MM.1S (cell line): ENCODE results near the gene ICAM1.

Experiments used
- EZH2 ChIP-seq: fragments of 300-600 bp; sonication (generic); optimal IDR thresholded peaks from 2 replicates; pipeline ENCODE3; 2017; ENCODE audit warnings: low read depth, mild to moderate bottlenecking, antibody characterized with exemption, low read length, mixed read lengths
- EZH2phosphoT487 ChIP-seq: fragments of 300-600 bp; sonication (generic); IDR thresholded peaks from 2 replicates; pipeline ENCODE4 v1.6.1; 2018; ENCODE audit warnings: antibody characterized with exemption, low read length
- TF ChIP-seq, protein P1 (sequence below): fragments of 300-600 bp; sonication (generic); IDR thresholded peaks from 2 replicates; pipeline ENCODE4 v1.5.1; 2016; ENCODE audit warnings: antibody characterized with exemption, low read length, mixed read lengths

DNA sequence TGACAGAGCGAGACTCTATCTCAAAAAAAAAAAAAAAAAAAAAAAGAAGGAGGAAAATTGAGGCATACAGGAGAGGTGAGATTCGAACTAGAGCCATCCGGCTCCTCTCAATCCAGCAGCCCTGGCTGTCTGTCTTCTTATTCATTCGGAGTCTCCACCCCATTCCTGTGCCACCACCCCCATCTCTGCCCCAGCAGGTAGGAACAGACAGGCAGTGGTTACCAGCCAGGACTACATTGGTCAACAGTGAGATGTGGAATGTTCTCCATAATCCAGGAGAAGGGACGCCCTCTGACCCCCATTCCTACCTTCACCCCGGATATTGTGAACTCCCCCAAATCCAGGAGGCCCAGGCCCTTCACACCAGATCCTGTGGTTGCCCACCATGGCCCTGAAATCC, 33.2 kb upstream of the ICAM1 start:
- TF ChIP-seq EZH2phosphoT487 (no peak), EZH2 (no peak)
- TF ChIP-seq, protein P1, sequence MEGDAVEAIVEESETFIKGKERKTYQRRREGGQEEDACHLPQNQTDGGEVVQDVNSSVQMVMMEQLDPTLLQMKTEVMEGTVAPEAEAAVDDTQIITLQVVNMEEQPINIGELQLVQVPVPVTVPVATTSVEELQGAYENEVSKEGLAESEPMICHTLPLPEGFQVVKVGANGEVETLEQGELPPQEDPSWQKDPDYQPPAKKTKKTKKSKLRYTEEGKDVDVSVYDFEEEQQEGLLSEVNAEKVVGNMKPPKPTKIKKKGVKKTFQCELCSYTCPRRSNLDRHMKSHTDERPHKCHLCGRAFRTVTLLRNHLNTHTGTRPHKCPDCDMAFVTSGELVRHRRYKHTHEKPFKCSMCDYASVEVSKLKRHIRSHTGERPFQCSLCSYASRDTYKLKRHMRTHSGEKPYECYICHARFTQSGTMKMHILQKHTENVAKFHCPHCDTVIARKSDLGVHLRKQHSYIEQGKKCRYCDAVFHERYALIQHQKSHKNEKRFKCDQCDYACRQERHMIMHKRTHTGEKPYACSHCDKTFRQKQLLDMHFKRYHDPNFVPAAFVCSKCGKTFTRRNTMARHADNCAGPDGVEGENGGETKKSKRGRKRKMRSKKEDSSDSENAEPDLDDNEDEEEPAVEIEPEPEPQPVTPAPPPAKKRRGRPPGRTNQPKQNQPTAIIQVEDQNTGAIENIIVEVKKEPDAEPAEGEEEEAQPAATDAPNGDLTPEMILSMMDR: no peak
